Measurements from ENCODE around the gene ABCB1.
"Not testable (repeated sequence)": the region's sequence is repeated elsewhere in the genome, so short reads cannot be mapped to it uniquely, and the experiment has no call there.

ABCB1 gene

GRCh38 chr7:87463982-87464381 is 136.7 kb downstream of the ABCB1 start:
- no peaks in the 10 kb centered on the region for H3K79me2 ChIP-seq (ENCODE audit: low read length)
- no peak overlapping the region for H3K27ac ChIP-seq (ENCODE audit: low read length)
- H3K36me3 ChIP-seq (replicated peaks; ENCODE audit: low read depth, low read length) = no peaks in the 10 kb centered on the region
- no peak for TF ChIP-seq EZH2phosphoT487 (IDR thresholded peaks at IDR 0.05; ENCODE audit: low read depth)
- no peak overlapping the region for H3K9ac ChIP-seq (ENCODE audit: low read length)
- no peaks in the 10 kb centered on the region for H3K9me3 ChIP-seq (ENCODE audit: insufficient read depth, low read length)
- H4K20me1 ChIP-seq (ENCODE audit: insufficient read depth, low read length) = no peaks in the 10 kb centered on the region
- 0 out of 2 replicates have a peak, but pooled peaks cover 4% of the 10 kb centered on the region for H3K27me3 ChIP-seq (ENCODE audit: low read depth, low read length)
- H2AFZ ChIP-seq (ENCODE audit: low read depth, low read length) = no peak overlapping the region
- no peaks in the 10 kb centered on the region for H3K4me1 ChIP-seq (ENCODE audit: low read length)
- no peak overlapping the region for H3K4me3 ChIP-seq (ENCODE audit: low read length)
- H3K4me2 ChIP-seq (ENCODE audit: low read length) = no peak overlapping the region

DNA sequence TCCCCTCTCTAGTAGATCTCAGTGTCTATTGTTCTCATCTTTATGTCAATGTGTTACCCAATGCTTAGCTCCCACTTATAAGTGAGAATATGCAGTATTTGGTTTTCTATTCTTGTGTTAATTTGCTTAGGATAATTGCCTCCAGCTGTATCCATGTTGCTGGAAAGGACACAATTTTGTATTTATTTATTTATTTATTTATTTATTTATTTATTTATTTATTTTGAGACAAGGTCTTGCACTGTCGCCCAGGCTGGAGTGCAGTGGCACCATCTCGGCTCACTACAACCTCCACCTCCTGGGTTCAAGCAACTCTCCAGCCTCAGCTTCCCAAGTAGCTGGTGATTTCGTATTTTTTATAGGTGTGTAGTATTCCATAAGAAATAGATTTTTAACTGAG is 140.2 kb downstream of the ABCB1 start:
- H2AFZ ChIP-seq (ENCODE audit: low read depth, low read length); H3K4me1 ChIP-seq (ENCODE audit: low read length); H3K4me2 ChIP-seq (ENCODE audit: low read length); H3K36me3 ChIP-seq (replicated peaks; ENCODE audit: low read depth, low read length); H3K9me3 ChIP-seq (ENCODE audit: insufficient read depth, low read length); H3K79me2 ChIP-seq (ENCODE audit: low read length); H4K20me1 ChIP-seq (ENCODE audit: insufficient read depth, low read length); H3K27ac ChIP-seq (ENCODE audit: low read length); H3K9ac ChIP-seq (ENCODE audit: low read length); H3K4me3 ChIP-seq (ENCODE audit: low read length): not testable (repeated sequence)
- peaks cover 12% of the 10 kb centered on the region; the same call in 1 of the 2 replicates for H3K27me3 ChIP-seq (ENCODE audit: low read depth, low read length)

DNA sequence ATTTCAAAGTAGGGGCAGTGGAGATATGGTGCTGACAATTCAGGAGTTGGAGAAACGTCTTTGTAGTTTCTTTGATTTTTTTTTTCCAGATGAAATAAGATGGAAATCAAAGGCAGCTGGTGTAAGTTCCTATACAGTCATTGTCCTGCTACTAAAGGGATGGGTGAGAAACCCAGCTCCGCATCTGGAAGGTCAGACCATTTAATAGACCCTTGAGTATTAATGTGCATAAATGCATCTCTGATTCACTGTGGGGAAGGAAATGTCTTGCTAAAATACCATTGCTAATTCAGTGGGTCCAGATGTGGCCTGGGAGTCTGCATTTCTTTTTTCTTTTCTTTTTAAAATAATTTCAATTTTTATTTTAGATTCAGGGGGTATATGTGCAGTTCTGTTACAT is 140.7 kb downstream of the ABCB1 start:
- Histone ChIP-seq H3K9ac (ENCODE audit: low read length) (no peak overlapping the region), H3K27me3 (ENCODE audit: low read depth, low read length) (peaks cover 12% of the 10 kb centered on the region; the same call in 1 of the 2 replicates), H3K4me1 (ENCODE audit: low read length) (no peaks in the 10 kb centered on the region), H3K79me2 (ENCODE audit: low read length) (no peaks in the 10 kb centered on the region), H3K9me3 (ENCODE audit: insufficient read depth, low read length) (no peaks in the 10 kb centered on the region), H2AFZ (ENCODE audit: low read depth, low read length) (no peak overlapping the region), H3K36me3 (replicated peaks; ENCODE audit: low read depth, low read length) (no peaks in the 10 kb centered on the region), H4K20me1 (ENCODE audit: insufficient read depth, low read length) (no peaks in the 10 kb centered on the region), H3K27ac (ENCODE audit: low read length) (no peak overlapping the region), H3K4me2 (ENCODE audit: low read length) (no peak overlapping the region), H3K4me3 (ENCODE audit: low read length) (no peak overlapping the region)
- no peak for TF ChIP-seq EZH2phosphoT487 (IDR thresholded peaks at IDR 0.05; ENCODE audit: low read depth)
- TF ChIP-seq, protein P1, sequence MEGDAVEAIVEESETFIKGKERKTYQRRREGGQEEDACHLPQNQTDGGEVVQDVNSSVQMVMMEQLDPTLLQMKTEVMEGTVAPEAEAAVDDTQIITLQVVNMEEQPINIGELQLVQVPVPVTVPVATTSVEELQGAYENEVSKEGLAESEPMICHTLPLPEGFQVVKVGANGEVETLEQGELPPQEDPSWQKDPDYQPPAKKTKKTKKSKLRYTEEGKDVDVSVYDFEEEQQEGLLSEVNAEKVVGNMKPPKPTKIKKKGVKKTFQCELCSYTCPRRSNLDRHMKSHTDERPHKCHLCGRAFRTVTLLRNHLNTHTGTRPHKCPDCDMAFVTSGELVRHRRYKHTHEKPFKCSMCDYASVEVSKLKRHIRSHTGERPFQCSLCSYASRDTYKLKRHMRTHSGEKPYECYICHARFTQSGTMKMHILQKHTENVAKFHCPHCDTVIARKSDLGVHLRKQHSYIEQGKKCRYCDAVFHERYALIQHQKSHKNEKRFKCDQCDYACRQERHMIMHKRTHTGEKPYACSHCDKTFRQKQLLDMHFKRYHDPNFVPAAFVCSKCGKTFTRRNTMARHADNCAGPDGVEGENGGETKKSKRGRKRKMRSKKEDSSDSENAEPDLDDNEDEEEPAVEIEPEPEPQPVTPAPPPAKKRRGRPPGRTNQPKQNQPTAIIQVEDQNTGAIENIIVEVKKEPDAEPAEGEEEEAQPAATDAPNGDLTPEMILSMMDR (IDR thresholded peaks at IDR 0.05; ENCODE audit: low read depth, low read length) = no peak

GRCh38 chr7:87458148-87458547 is 142.5 kb downstream of the ABCB1 start:
- Histone ChIP-seq H3K4me3 (ENCODE audit: low read length) (no peak overlapping the region), H3K36me3 (replicated peaks; ENCODE audit: low read depth, low read length) (no peaks in the 10 kb centered on the region), H4K20me1 (ENCODE audit: insufficient read depth, low read length) (no peaks in the 10 kb centered on the region), H3K4me2 (ENCODE audit: low read length) (no peak overlapping the region), H3K27ac (ENCODE audit: low read length) (no peak overlapping the region), H3K79me2 (ENCODE audit: low read length) (no peaks in the 10 kb centered on the region), H3K9me3 (ENCODE audit: insufficient read depth, low read length) (no peaks in the 10 kb centered on the region), H3K4me1 (ENCODE audit: low read length) (no peaks in the 10 kb centered on the region), H3K27me3 (ENCODE audit: low read depth, low read length) (peaks cover 8% of the 10 kb centered on the region; the same call in 1 of the 2 replicates), H3K9ac (ENCODE audit: low read length) (no peak overlapping the region), H2AFZ (ENCODE audit: low read depth, low read length) (no peak overlapping the region)
- TF ChIP-seq EZH2phosphoT487 (IDR thresholded peaks at IDR 0.05; ENCODE audit: low read depth) = no peak
- TF ChIP-seq, protein P1 (IDR thresholded peaks at IDR 0.05; ENCODE audit: low read depth, low read length) = no peak

- Histone ChIP-seq H4K20me1 (ENCODE audit: insufficient read depth, low read length) (no peaks in the 10 kb centered on the region), H3K4me3 (ENCODE audit: low read length) (no peak overlapping the region), H2AFZ (ENCODE audit: low read depth, low read length) (no peak overlapping the region), H3K9me3 (ENCODE audit: insufficient read depth, low read length) (no peaks in the 10 kb centered on the region), H3K4me1 (ENCODE audit: low read length) (peaks cover 3% of the 10 kb centered on the region; the same call in 1 of the 2 replicates), H3K36me3 (replicated peaks; ENCODE audit: low read depth, low read length) (no peaks in the 10 kb centered on the region), H3K9ac (ENCODE audit: low read length) (no peak overlapping the region), H3K27me3 (ENCODE audit: low read depth, low read length) (peaks cover 8% of the 10 kb centered on the region; the same call in 1 of the 2 replicates), H3K27ac (ENCODE audit: low read length) (no peak overlapping the region), H3K4me2 (ENCODE audit: low read length) (no peak overlapping the region), H3K79me2 (ENCODE audit: low read length) (no peaks in the 10 kb centered on the region)
- TF ChIP-seq, protein P1 (IDR thresholded peaks at IDR 0.05; ENCODE audit: low read depth, low read length) = no peak
- no peak for TF ChIP-seq EZH2phosphoT487 (IDR thresholded peaks at IDR 0.05; ENCODE audit: low read depth)
These were observed 144.4 kb downstream of the ABCB1 start for GRCh38 chr7:87456247-87456646.
